GM12878 (cell line): ENCODE results near the gene EIF5B. TPM values are rescaled to one million over a fixed set of nuclear protein-coding genes. Genes with fewer than 3 reads are reported as not detected.

Experiments
- ATAC-seq: fragments of 200-7000 bp; cut with Tn5 transposase; 3 replicates; pipeline ENCODE4 v1.9.1; 2020; ENCODE audit warnings: mild to moderate bottlenecking, moderate library complexity
- BruUV-seq: library from RNA; stranded (reverse); fragments of 400-500 nt; replicated peaks from 2 replicates; lab custom pipeline; 2021; lab: Mats Ljungman, UMichigan
- CTCF ChIA-PET: fragments of 300-600 bp; sonication (Branson Sonifier 250); formaldehyde crosslinking; extraction: SDS; loops from one replicate; lab custom pipeline; 2021; ENCODE audit warnings: inconsistent platforms; lab: Yijun Ruan, JAX
- POLR2A ChIA-PET: fragments of 350-600 bp; formaldehyde crosslinking; extraction: SDS; loops from one replicate; lab custom pipeline; 2021; ENCODE audit warnings: inconsistent platforms; lab: Charles Lee
- RAD21 ChIA-PET: fragments of 300-600 bp; sonication (Branson Sonifier 250); formaldehyde crosslinking; loops from one replicate; lab custom pipeline; 2023; ENCODE audit warnings: antibody characterized with exemption; ENCODE audit not compliant: unreplicated experiment; lab: Charles Lee
- SMC1A ChIA-PET: fragments of 300-600 bp; sonication (Branson Sonifier 250); formaldehyde crosslinking; loops from one replicate; lab custom pipeline; 2023; ENCODE audit not compliant: unreplicated experiment, uncharacterized antibody; lab: Charles Lee
- DNase-seq: peaks from one replicate; pipeline ENCODE4 v3.0.0-alpha.2; 2011; ENCODE audit warnings: low read depth, low spot score
- FAIRE-seq: peaks from 3 replicates; lab custom pipeline; 2011; peaks lifted over from hg19 to GRCh38; lab: Jason Lieb, UNC
- H2AFZ ChIP-seq: 2 replicates; pipeline ENCODE4 v1.6.0; 2011; ENCODE audit warnings: low read depth, low read length, control low read depth; ENCODE audit not compliant: control insufficient read depth
- H3K27ac ChIP-seq: 2 replicates; pipeline ENCODE4 v1.5.1; 2011; ENCODE audit warnings: control low read depth; ENCODE audit not compliant: control insufficient read depth, insufficient read depth
- H3K27me3 ChIP-seq, 2 experiments: replicated peaks in 1 of 2; 2 replicates each; pipeline versions ENCODE4 v1.6.0 to v1.6.1; 2011; ENCODE audit warnings: low read length in 1 of 2; ENCODE audit not compliant: control insufficient read depth in 2 of 2, insufficient read depth in 2 of 2
- H3K36me3 ChIP-seq, 2 experiments: 2 replicates each; pipeline ENCODE4 v1.5.1; 2011; ENCODE audit warnings: low read length in 1 of 2; ENCODE audit not compliant: control insufficient read depth in 2 of 2, insufficient read depth in 2 of 2
- H3K4me1 ChIP-seq: 2 replicates; pipeline ENCODE4 v1.6.1; 2011; ENCODE audit warnings: mild to moderate bottlenecking, low read length, moderate library complexity, mixed read lengths; ENCODE audit not compliant: control insufficient read depth, insufficient read depth
- H3K4me2 ChIP-seq: 2 replicates; pipeline ENCODE4 v1.6.0; 2011; ENCODE audit warnings: control low read depth; ENCODE audit not compliant: control insufficient read depth, insufficient read depth
- H3K4me3 ChIP-seq: fragments of 200-600 bp; sonication (generic); 2 replicates; pipeline ENCODE4 v1.5.1; 2016
- H3K79me2 ChIP-seq: 2 replicates; pipeline ENCODE4 v1.6.0; 2011; ENCODE audit warnings: low read length; ENCODE audit not compliant: control insufficient read depth, insufficient read depth
- H3K9ac ChIP-seq: 2 replicates; pipeline ENCODE4 v1.8.0; 2011; ENCODE audit warnings: low read length, control low read depth, mixed read lengths; ENCODE audit not compliant: control insufficient read depth, insufficient read depth
- H3K9me3 ChIP-seq: replicated peaks from 3 replicates; pipeline ENCODE4 v1.5.1; 2011; ENCODE audit warnings: mild to moderate bottlenecking, low read length; ENCODE audit not compliant: control insufficient read depth, insufficient read depth
- H4K20me1 ChIP-seq: 2 replicates; pipeline ENCODE4 v1.6.0; 2011; ENCODE audit not compliant: control insufficient read depth, insufficient read depth
- BCL3 ChIP-seq: IDR thresholded peaks from 2 replicates; pipeline ENCODE4 v1.6.1; 2011; ENCODE audit warnings: borderline replicate concordance, low read depth, mild to moderate bottlenecking, moderate library complexity, low read length; ENCODE audit not compliant: insufficient read depth, poor library complexity, severe bottlenecking
- CEBPB ChIP-seq, 2 experiments: fragments of 150-350 bp in 1 of 2; IDR thresholded peaks; 2 replicates each; pipeline ENCODE4 v1.6.1; 2012 to 2014; ENCODE audit warnings: low read depth in 2 of 2, low read length in 2 of 2, borderline replicate concordance in 1 of 2, inconsistent platforms in 1 of 2
- CHD1 ChIP-seq: IDR thresholded peaks from 2 replicates; pipeline ENCODE4 v1.6.1; 2012; ENCODE audit warnings: low read depth, low read length, improper control_type of control experiment
- DPF2 ChIP-seq: fragments of 450-650 bp; IDR thresholded peaks from 2 replicates; pipeline ENCODE4 v1.6.1; 2017; ENCODE audit warnings: mild to moderate bottlenecking
- HSF1 ChIP-seq: fragments of 150-350 bp; IDR thresholded peaks from 2 replicates; pipeline ENCODE4 v1.6.1; 2014; ENCODE audit warnings: mild to moderate bottlenecking, low read depth, low read length
- JUND ChIP-seq: IDR thresholded peaks from 2 replicates; pipeline ENCODE4 v1.6.1; 2012; ENCODE audit warnings: low read depth, mild to moderate bottlenecking, low read length, improper control_type of control experiment, moderate library complexity
- MXI1 ChIP-seq: fragments of 150-350 bp; IDR thresholded peaks from 2 replicates; pipeline ENCODE4 v1.6.1; 2011; ENCODE audit warnings: low read depth, mild to moderate bottlenecking, inconsistent platforms, low read length, improper control_type of control experiment
- RELA ChIP-seq: fragments of 450-650 bp; IDR thresholded peaks from 2 replicates; pipeline ENCODE4 v1.8.0; 2014; ENCODE audit warnings: borderline replicate concordance; ENCODE audit not compliant: partially characterized antibody
- SIN3A ChIP-seq: IDR thresholded peaks from 2 replicates; pipeline ENCODE4 v1.6.1; 2012; ENCODE audit warnings: low read depth, low read length, improper control_type of control experiment
- SREBF2 ChIP-seq: IDR thresholded peaks from 2 replicates; pipeline ENCODE4 v1.6.1; 2012; ENCODE audit warnings: mild to moderate bottlenecking, low read length
- SUPT20H ChIP-seq: IDR thresholded peaks from 2 replicates; pipeline ENCODE4 v1.6.1; 2011; ENCODE audit warnings: low read depth, mild to moderate bottlenecking, low read length, moderate library complexity, borderline replicate concordance; ENCODE audit not compliant: control insufficient read depth
- TCF3 ChIP-seq: IDR thresholded peaks from 2 replicates; pipeline ENCODE4 v1.6.1; 2012; ENCODE audit warnings: low read depth, mild to moderate bottlenecking, low read length, borderline replicate concordance; ENCODE audit not compliant: insufficient read depth
- ZNF384 ChIP-seq: IDR thresholded peaks from 2 replicates; pipeline ENCODE4 v1.6.1; 2012; ENCODE audit warnings: low read depth, mild to moderate bottlenecking, low read length, improper control_type of control experiment, borderline replicate concordance
- WGBS: methylation state at CpG from one replicate; pipeline ENCODE4 v1.1.6; 2016; ENCODE audit warnings: low lambda C conversion rate; ENCODE audit not compliant: insufficient replicate concordance, insufficient coverage; ENCODE audit errors: missing lambda C conversion rate; 5-methylcytosine and 5-hydroxymethylcytosine counted together
- in situ Hi-C: fragments of 300-500 bp; cut with MboI; formaldehyde crosslinking; loops from 9 replicates; pipeline ENCODE4 v1.14.3; 2018; ENCODE audit warnings: mixed read lengths
- intact Hi-C: fragments of 100-400 bp; cut with micrococcal nuclease; formaldehyde crosslinking; loops from one replicate; pipeline ENCODE4 v1.14.2; 2022; ENCODE audit not compliant: unreplicated experiment
- polyA plus RNA-seq, 11 experiments: library from polyadenylated mRNA; depleted of rRNA in 4 of 11; unstranded in 6 of 11; stranded (reverse) in 5 of 11; fragments of >200 nt; fragmentation: Nextera tagmentation in 4 of 11; fragmentation: Illumina TruSeq in 1 of 11; extraction: Ambion mirVana in 4 of 11; extraction: Trizol in 1 of 11; gene quantifications; 1 replicate in 1 of 11; 2 replicates in 10 of 11; pipeline versions ENCODE4 v1.2.1 to v1.2.3, GENCODE V29; 2011 to 2016; ENCODE audit warnings: inconsistent platforms in 2 of 11, missing spikeins in 2 of 11, low read depth in 1 of 11
- total RNA-seq, 4 experiments: library from RNA; depleted of rRNA in 3 of 4; stranded (reverse); fragments of >200 nt in 3 of 4; fragmentation: Illumina TruSeq in 1 of 4; extraction: Trizol in 1 of 4; gene quantifications; 2 replicates each; pipeline versions ENCODE4 v1.2.1 to v1.2.3, GENCODE V29; 2013 to 2021
- TF ChIP-seq, protein P1 (sequence below): IDR thresholded peaks from 2 replicates; pipeline ENCODE4 v1.6.1; 2012; ENCODE audit warnings: low read length, inconsistent platforms
- TF ChIP-seq, protein P2 (sequence below): IDR thresholded peaks from 2 replicates; pipeline ENCODE4 v1.6.1; 2012; ENCODE audit warnings: mild to moderate bottlenecking, low read depth, low read length

Gene EIF5B
- total and polyA plus RNA-seq, 10 of the 15 experiments (the other 5 are each of a cell fraction or from before 2014, with no cell fraction given): 21.7 to 119 (median 40.8) TPM

DNA sequence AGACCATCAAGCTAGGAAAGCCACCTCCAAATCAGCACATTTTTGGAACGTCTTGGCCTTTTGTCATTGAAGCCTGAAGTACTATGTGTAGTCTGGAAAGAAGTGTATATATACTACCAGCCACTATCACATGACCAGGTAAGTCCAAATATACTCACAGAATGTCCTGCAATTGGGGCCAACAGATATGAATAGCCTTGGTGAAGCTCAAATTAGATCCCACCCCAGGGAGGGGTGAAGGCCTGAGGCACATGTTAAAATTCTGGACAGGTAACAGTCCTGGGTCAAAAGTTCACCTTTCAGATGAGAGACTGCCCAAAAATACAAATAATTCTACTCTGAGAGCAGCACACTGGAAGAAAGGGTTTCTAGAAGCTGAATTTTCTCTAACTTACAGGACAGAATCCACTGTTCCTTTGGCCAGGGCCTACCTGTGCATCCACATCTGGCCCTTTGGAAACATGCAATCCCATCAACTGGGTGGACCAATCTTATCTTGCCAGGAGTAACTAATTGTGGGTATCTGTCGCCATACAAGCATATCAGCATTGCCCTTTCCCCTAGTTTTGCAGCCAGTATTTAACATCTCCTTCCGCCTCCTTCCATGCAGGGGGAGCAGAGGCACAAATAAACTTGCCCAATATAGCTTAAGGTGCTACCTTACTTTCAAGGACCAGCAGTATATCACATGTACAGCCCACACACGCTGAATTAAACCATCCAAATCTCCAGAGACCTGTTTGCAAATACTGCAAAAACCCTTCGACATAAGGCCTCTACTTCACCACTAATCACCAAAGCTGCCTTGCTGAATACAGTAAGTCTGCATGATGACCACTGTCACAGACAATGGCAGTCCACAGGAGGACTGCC, 67.8 kb downstream of the EIF5B start:
- CTCF ChIA-PET: interaction anchor here (0.5 to 0.7 kb wide), 2 partner anchors 24 to 86 kb away, joined by 3 read pairs; no protein-coding TSS in a partner anchor
- POLR2A ChIA-PET: interaction anchor here (0.5 to 1.2 kb wide), 2 partner anchors 16 to 1739 kb away, joined by 3 read pairs; no protein-coding TSS in a partner anchor
- no TSS peak for BruUV-seq
- FAIRE-seq (no peak), ATAC-seq (no peak), DNase-seq (no peak)
- no peak overlapping the region for H2AFZ ChIP-seq
- H3K79me2 ChIP-seq: no peaks in the 10 kb centered on the region
- H4K20me1 ChIP-seq: no peaks in the 10 kb centered on the region
- H3K4me3 ChIP-seq: no peak overlapping the region
- no peaks in the 10 kb centered on the region for H3K4me1 ChIP-seq
- intact Hi-C loops: no loop called here
- H3K36me3 ChIP-seq: peaks cover 4 to 33% of the 10 kb centered on the region in 2 experiments
- in situ Hi-C loops: no loop called here
- H3K27ac ChIP-seq: no peak overlapping the region
- H3K9ac ChIP-seq: no peak overlapping the region
- 69% methylated on average over 5 of the region's 5 CpGs for WGBS
- SMC1A ChIA-PET: no interaction called here
- H3K27me3 ChIP-seq: no peaks in the 10 kb centered on the region
- H3K4me2 ChIP-seq: no peak overlapping the region
- RAD21 ChIA-PET: no interaction called here
- H3K9me3 ChIP-seq: no peaks in the 10 kb centered on the region
- TF ChIP-seq MXI1: no peak
- TF ChIP-seq SIN3A: no peak
- TF ChIP-seq SREBF2: no peak
- TF ChIP-seq DPF2: no peak
- TF ChIP-seq RELA: no peak
- TF ChIP-seq CEBPB (IDR thresholded peaks at IDR 0.05; ENCODE audit: borderline replicate concordance in 1 of 2, low read depth in 2 of 2, low read length in 2 of 2): no peak
- TF ChIP-seq, protein P1, sequence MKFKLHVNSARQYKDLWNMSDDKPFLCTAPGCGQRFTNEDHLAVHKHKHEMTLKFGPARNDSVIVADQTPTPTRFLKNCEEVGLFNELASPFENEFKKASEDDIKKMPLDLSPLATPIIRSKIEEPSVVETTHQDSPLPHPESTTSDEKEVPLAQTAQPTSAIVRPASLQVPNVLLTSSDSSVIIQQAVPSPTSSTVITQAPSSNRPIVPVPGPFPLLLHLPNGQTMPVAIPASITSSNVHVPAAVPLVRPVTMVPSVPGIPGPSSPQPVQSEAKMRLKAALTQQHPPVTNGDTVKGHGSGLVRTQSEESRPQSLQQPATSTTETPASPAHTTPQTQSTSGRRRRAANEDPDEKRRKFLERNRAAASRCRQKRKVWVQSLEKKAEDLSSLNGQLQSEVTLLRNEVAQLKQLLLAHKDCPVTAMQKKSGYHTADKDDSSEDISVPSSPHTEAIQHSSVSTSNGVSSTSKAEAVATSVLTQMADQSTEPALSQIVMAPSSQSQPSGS: no peak
- TF ChIP-seq TCF3: no peak
- TF ChIP-seq BCL3: no peak
- no peak for TF ChIP-seq SUPT20H
- TF ChIP-seq CHD1: no peak
- no peak for TF ChIP-seq ZNF384
- TF ChIP-seq HSF1: no peak
- no peak for TF ChIP-seq JUND
- TF ChIP-seq, protein P2, sequence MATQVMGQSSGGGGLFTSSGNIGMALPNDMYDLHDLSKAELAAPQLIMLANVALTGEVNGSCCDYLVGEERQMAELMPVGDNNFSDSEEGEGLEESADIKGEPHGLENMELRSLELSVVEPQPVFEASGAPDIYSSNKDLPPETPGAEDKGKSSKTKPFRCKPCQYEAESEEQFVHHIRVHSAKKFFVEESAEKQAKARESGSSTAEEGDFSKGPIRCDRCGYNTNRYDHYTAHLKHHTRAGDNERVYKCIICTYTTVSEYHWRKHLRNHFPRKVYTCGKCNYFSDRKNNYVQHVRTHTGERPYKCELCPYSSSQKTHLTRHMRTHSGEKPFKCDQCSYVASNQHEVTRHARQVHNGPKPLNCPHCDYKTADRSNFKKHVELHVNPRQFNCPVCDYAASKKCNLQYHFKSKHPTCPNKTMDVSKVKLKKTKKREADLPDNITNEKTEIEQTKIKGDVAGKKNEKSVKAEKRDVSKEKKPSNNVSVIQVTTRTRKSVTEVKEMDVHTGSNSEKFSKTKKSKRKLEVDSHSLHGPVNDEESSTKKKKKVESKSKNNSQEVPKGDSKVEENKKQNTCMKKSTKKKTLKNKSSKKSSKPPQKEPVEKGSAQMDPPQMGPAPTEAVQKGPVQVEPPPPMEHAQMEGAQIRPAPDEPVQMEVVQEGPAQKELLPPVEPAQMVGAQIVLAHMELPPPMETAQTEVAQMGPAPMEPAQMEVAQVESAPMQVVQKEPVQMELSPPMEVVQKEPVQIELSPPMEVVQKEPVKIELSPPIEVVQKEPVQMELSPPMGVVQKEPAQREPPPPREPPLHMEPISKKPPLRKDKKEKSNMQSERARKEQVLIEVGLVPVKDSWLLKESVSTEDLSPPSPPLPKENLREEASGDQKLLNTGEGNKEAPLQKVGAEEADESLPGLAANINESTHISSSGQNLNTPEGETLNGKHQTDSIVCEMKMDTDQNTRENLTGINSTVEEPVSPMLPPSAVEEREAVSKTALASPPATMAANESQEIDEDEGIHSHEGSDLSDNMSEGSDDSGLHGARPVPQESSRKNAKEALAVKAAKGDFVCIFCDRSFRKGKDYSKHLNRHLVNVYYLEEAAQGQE: no peak
